Neutrophil (primary cell): Measurements from ENCODE around the gene PLEKHH1.

ENCODE experiments used
- H3K27ac ChIP-seq: fragments of 200-600 bp; sonication (generic); 2 replicates; pipeline ENCODE4 v1.5.1; 2016; ENCODE audit warnings: mild to moderate bottlenecking, moderate library complexity
- H3K27me3 ChIP-seq: fragments of 200-600 bp; sonication (generic); 2 replicates; pipeline ENCODE4 v1.6.0; 2016; ENCODE audit warnings: mild to moderate bottlenecking
- H3K36me3 ChIP-seq: fragments of 200-600 bp; sonication (generic); 2 replicates; pipeline ENCODE4 v1.5.1; 2017
- H3K4me1 ChIP-seq, 2 experiments: fragments of 200-600 bp in 1 of 2; sonication (generic) in 1 of 2; 1 replicate in 1 of 2; 2 replicates in 1 of 2; pipeline versions ENCODE4 v1.5.1 to v1.6.1; 2013 to 2016; ENCODE audit warnings: low read depth in 1 of 2, low read length in 1 of 2, mild to moderate bottlenecking in 1 of 2, moderate library complexity in 1 of 2; ENCODE audit not compliant: control insufficient read depth in 1 of 2, insufficient read depth in 1 of 2
- H3K4me3 ChIP-seq, 2 experiments: fragments of 200-600 bp in 1 of 2; sonication (generic) in 1 of 2; 1 replicate in 1 of 2; 2 replicates in 1 of 2; pipeline ENCODE4 v1.5.1; 2013 to 2016; ENCODE audit warnings: low read depth in 1 of 2, low read length in 1 of 2, mild to moderate bottlenecking in 1 of 2, moderate library complexity in 1 of 2
- H3K9me3 ChIP-seq: fragments of 200-600 bp; sonication (generic); 2 replicates; pipeline ENCODE4 v1.5.1; 2016
- TF ChIP-seq, protein P1 (sequence below): fragments of 200-600 bp; sonication (generic); IDR thresholded peaks from 2 replicates; pipeline ENCODE4 v1.5.1; 2016; ENCODE audit warnings: antibody characterized with exemption

PLEKHH1 gene

DNA sequence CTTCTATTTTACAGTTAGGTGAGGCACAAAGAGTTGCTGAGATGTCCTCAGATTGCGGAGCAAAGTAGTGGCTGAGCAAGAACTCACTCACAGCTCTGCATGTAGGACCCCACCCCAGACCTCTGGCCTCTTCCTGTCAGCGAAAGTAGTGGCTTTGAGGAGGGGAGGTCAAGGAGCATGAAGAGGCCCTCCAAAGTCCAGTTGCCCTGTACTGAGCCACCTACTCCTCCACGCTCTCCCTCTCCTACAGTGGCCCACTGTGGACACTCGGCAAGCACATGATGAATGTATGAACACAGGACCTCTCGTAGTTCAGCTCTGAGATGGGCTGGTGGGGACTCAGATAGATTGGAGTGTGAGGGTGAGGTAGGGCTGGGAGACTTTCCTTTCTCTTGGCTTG lies 5.3 kb upstream of the PLEKHH1 start:
- Histone ChIP-seq H3K36me3 (no peaks in the 10 kb centered on the region), H3K9me3 (no peaks in the 10 kb centered on the region), H3K4me1 (peaks cover 0 to 2% of the 10 kb centered on the region in 2 experiments), H3K4me3 (no peak overlapping the region), H3K27ac (no peak overlapping the region), H3K27me3 (peaks cover 98% of the 10 kb centered on the region)
- TF ChIP-seq, protein P1, sequence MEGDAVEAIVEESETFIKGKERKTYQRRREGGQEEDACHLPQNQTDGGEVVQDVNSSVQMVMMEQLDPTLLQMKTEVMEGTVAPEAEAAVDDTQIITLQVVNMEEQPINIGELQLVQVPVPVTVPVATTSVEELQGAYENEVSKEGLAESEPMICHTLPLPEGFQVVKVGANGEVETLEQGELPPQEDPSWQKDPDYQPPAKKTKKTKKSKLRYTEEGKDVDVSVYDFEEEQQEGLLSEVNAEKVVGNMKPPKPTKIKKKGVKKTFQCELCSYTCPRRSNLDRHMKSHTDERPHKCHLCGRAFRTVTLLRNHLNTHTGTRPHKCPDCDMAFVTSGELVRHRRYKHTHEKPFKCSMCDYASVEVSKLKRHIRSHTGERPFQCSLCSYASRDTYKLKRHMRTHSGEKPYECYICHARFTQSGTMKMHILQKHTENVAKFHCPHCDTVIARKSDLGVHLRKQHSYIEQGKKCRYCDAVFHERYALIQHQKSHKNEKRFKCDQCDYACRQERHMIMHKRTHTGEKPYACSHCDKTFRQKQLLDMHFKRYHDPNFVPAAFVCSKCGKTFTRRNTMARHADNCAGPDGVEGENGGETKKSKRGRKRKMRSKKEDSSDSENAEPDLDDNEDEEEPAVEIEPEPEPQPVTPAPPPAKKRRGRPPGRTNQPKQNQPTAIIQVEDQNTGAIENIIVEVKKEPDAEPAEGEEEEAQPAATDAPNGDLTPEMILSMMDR: no peak

DNA sequence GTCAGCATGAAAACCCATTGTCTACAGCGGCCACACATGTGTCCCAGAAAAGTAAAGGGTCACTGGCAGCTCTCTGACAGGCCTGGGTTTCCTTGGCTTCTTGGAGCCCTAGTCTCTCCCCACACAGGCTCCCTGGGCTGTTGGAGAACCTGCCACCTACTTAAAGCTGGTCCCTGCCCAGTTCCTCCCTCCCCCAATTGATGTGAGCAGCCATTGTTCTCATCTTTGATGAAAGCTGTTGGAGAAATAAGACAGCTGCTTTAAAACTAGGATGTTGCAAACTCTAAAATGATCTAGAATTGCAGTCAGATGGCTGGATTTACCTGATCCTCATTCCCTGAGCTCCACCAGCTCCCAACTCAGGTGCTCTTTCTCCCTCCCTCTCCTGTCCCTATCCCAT lies 4.8 kb upstream of the PLEKHH1 start:
- peaks cover 98% of the 10 kb centered on the region for H3K27me3 ChIP-seq
- H3K27ac ChIP-seq: no peak overlapping the region
- TF ChIP-seq, protein P1: no peak
- H3K36me3 ChIP-seq: no peaks in the 10 kb centered on the region
- no peaks in the 10 kb centered on the region for H3K9me3 ChIP-seq
- H3K4me1 ChIP-seq: peaks cover 0 to 7% of the 10 kb centered on the region in 2 experiments
- H3K4me3 ChIP-seq: no peak overlapping the region

DNA sequence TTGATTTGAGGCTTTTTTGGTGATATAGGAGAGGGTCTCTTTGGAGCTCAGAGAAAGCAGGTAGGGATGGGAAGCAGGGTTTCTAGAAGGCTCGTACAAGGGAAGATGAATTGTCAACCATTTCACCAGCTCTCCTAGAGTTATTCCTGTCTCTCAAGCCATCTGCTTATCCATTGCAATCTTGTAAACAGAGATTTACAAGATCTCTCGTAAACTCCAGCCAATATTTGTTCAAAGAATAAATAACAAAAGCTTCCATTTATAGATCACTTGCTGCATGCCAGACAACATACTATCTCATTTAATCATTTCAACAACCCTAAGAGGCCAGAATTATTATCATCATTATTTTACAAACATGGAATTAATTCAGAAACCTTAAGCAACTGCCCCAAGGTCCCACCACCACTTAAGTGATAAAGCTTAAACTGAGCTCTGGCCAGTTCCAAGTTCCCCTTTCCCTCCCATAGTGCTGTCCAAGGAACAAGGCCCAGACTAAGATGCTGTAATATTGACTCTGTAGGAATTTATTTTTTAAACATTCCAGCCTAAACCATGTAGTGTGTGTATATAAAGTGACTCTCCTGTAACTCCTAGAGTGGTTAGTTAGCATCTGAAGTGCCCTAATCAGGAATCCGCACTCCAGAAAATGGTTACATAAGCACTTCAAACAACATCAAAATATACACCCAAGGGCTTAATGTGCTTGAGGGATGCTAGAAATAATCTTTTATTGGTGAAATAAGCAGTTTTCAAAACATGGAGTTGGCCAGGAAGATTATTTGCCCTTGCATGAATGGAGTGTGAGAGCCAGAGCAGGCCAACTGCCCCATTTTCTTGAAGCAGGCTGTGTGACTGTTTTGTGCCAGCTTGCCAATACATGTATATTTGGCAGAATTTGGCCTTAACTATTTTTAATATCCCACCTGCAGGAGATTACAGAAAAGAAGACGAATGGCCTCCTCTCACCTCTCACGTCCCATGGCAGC lies 2.8 kb upstream of the PLEKHH1 start:
- Histone ChIP-seq H3K9me3 (no peaks in the 10 kb centered on the region), H3K4me1 (peaks cover 0 to 12% of the 10 kb centered on the region in 2 experiments), H3K36me3 (no peaks in the 10 kb centered on the region), H3K4me3 (no peak overlapping the region), H3K27me3 (peaks cover 98% of the 10 kb centered on the region), H3K27ac (no peak overlapping the region)
- TF ChIP-seq, protein P1: no peak

DNA sequence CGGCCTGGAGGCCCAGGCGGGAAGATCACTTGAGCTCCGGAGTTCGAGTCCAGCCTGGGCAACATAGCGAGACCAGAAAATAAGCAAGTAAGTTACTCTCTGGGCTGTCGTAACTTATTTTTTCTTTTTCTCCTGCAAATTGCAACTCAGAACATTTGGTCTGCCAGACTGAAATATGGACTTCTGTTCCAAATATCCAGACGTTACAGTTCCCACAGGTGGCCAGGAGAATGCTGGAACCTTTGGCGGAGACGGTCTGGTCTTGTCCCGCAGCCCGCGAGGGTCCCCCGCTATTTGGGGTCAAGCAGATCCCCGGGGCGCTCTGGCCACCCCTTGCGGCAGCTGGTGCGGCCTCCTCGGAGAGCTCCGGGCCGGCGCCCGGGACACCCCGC lies 488 bp upstream of the PLEKHH1 start:
- TF ChIP-seq, protein P1: no peak
- H3K27ac ChIP-seq: no peak overlapping the region
- peaks cover 98% of the 10 kb centered on the region for H3K27me3 ChIP-seq
- H3K4me1 ChIP-seq: peaks cover 0 to 12% of the 10 kb centered on the region in 2 experiments
- peak overlapping the region in 1 of 2 experiments; percentile 26 for H3K4me3 ChIP-seq
- H3K9me3 ChIP-seq: no peaks in the 10 kb centered on the region
- H3K36me3 ChIP-seq: no peaks in the 10 kb centered on the region

DNA sequence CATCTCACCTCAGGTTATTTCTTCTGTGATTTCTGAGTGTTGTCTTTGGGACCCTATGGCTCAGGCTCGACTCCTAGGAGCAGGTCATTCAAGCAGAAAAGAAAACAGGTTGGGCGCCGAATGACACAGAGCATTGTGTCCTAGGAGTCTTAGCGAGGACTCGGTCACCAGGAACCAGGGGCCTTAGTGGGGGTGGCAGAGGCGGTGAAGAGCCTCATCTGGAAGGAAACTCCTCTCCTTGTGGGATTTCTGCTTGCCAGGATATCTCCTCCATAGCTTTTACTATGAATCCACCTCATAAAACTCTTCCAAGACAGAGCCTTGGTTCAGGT lies 630 bp downstream of the PLEKHH1 start:
- H3K27ac ChIP-seq: no peak overlapping the region
- H3K4me3 ChIP-seq: peak overlapping the region in 1 of 2 experiments; percentile 21
- peaks cover 98% of the 10 kb centered on the region for H3K27me3 ChIP-seq
- TF ChIP-seq, protein P1: no peak
- no peaks in the 10 kb centered on the region for H3K36me3 ChIP-seq
- H3K9me3 ChIP-seq: no peaks in the 10 kb centered on the region
- H3K4me1 ChIP-seq: peaks cover 0 to 12% of the 10 kb centered on the region in 2 experiments
